GM23338 (cell line): ENCODE data around the gene RHOA. TPM values are rescaled to one million over a fixed set of nuclear protein-coding genes. Genes with fewer than 3 reads are reported as not detected.

ENCODE experiments used
- ATAC-seq: fragments of 200-7000 bp; cut with Tn5 transposase; 3 replicates; pipeline ENCODE4 v1.9.1; 2020
- DNase-seq: peaks from one replicate; pipeline ENCODE4 v3.0.0-alpha.2; 2015; ENCODE audit warnings: low spot score
- H2AFZ ChIP-seq: fragments of 200-600 bp; sonication (generic); 2 replicates; pipeline ENCODE4 v1.8.0; 2016; ENCODE audit warnings: antibody characterized with exemption, mild to moderate bottlenecking, moderate library complexity
- H3F3A ChIP-seq: fragments of 200-600 bp; sonication (generic); replicated peaks from 2 replicates; pipeline ENCODE4 v1.8.0; 2017; ENCODE audit warnings: antibody characterized with exemption, mixed run types, low read depth
- H3K27ac ChIP-seq: fragments of 200-600 bp; sonication (generic); 2 replicates; pipeline ENCODE4 v1.6.1; 2016; ENCODE audit warnings: low read depth
- H3K27me3 ChIP-seq: fragments of 200-600 bp; sonication (generic); 2 replicates; pipeline ENCODE4 v1.8.0; 2016; ENCODE audit warnings: mild to moderate bottlenecking, mixed run types, moderate library complexity; ENCODE audit not compliant: insufficient read depth
- H3K36me3 ChIP-seq: fragments of 200-600 bp; sonication (generic); 2 replicates; pipeline ENCODE4 v1.8.0; 2016; ENCODE audit warnings: mild to moderate bottlenecking; ENCODE audit not compliant: insufficient read depth
- H3K4me1 ChIP-seq: fragments of 200-600 bp; sonication (generic); 2 replicates; pipeline ENCODE4 v1.8.0; 2016; ENCODE audit warnings: mild to moderate bottlenecking, moderate library complexity; ENCODE audit not compliant: insufficient read depth
- H3K4me2 ChIP-seq: fragments of 200-600 bp; sonication (generic); 2 replicates; pipeline ENCODE4 v1.7.1; 2017; ENCODE audit warnings: mixed run types
- H3K4me3 ChIP-seq: fragments of 200-600 bp; sonication (generic); 2 replicates; pipeline ENCODE4 v1.6.1; 2016; ENCODE audit warnings: mixed run types
- H3K79me2 ChIP-seq: fragments of 200-600 bp; sonication (generic); replicated peaks from 2 replicates; pipeline ENCODE4 v1.8.0; 2017; ENCODE audit warnings: mild to moderate bottlenecking; ENCODE audit not compliant: insufficient read depth
- H3K9me2 ChIP-seq: fragments of 200-600 bp; sonication (generic); 2 replicates; pipeline ENCODE4 v1.8.0; 2017; ENCODE audit not compliant: insufficient read depth
- H4K20me1 ChIP-seq: fragments of 200-600 bp; sonication (generic); replicated peaks from 2 replicates; pipeline ENCODE4 v1.8.0; 2017; ENCODE audit warnings: mild to moderate bottlenecking; ENCODE audit not compliant: insufficient read depth
- H3K27ac Mint-ChIP-seq: 2 replicates; pipeline ENCODE4 v1.8.0; 2020; ENCODE audit warnings: inconsistent platforms, mild to moderate bottlenecking, moderate library complexity, mixed read lengths
- H3K27me3 Mint-ChIP-seq: 3 replicates; pipeline ENCODE4 v1.8.0; 2022; ENCODE audit warnings: low read depth, mild to moderate bottlenecking, moderate library complexity, mixed read lengths, inconsistent platforms; ENCODE audit not compliant: insufficient read depth, poor library complexity
- H3K36me3 Mint-ChIP-seq: 3 replicates; pipeline ENCODE4 v1.8.0; 2021; ENCODE audit warnings: low read depth, mild to moderate bottlenecking, inconsistent platforms, moderate library complexity, mixed read lengths
- H3K4me1 Mint-ChIP-seq: 3 replicates; pipeline ENCODE4 v1.8.0; 2020; ENCODE audit warnings: mild to moderate bottlenecking, inconsistent platforms, mixed read lengths
- H3K4me3 Mint-ChIP-seq: 3 replicates; pipeline ENCODE4 v1.8.0; 2021; ENCODE audit warnings: moderate library complexity, mild to moderate bottlenecking, inconsistent platforms, mixed read lengths
- H3K9me3 Mint-ChIP-seq: 3 replicates; pipeline ENCODE4 v1.8.0; 2020; ENCODE audit warnings: moderate library complexity, mild to moderate bottlenecking, inconsistent platforms, mixed read lengths
- CTCF ChIP-seq, 2 experiments: fragments of 200-600 bp in 1 of 2; sonication (generic) in 1 of 2; conservative IDR thresholded peaks; 2 replicates each; pipeline versions ENCODE4 v1.5.1 to v1.6.1; 2016 to 2017; ENCODE audit warnings: antibody characterized with exemption in 2 of 2, low read depth in 2 of 2, mild to moderate bottlenecking in 2 of 2, moderate library complexity in 1 of 2
- EZH2phosphoT487 ChIP-seq: fragments of 200-600 bp; sonication (generic); IDR thresholded peaks from one replicate; pipeline ENCODE4 v1.8.1; 2018; ENCODE audit warnings: antibody characterized with exemption; ENCODE audit not compliant: unreplicated experiment
- JUNB ChIP-seq: IDR thresholded peaks from one replicate; pipeline ENCODE4 v1.6.1; 2016; ENCODE audit warnings: antibody characterized with exemption; ENCODE audit not compliant: unreplicated experiment
- NANOG ChIP-seq: IDR thresholded peaks from 2 replicates; pipeline ENCODE4 v1.6.1; 2016; ENCODE audit warnings: antibody characterized with exemption, borderline replicate concordance
- ZNF462 ChIP-seq: fragments of 250-450 bp; sonication (Bioruptor Pico); IDR thresholded peaks from 2 replicates; pipeline ENCODE4 v1.5.0; 2020; ENCODE audit warnings: mild to moderate bottlenecking, moderate library complexity
- polyA plus RNA-seq: library from polyadenylated mRNA; unstranded; fragments of >200 nt; fragmentation: Nextera tagmentation; extraction: Ambion mirVana; gene quantifications from 2 replicates; pipeline ENCODE4 v1.2.1, GENCODE V29; 2016
- total RNA-seq: library from RNA; depleted of rRNA; stranded (reverse); fragments of >200 nt; shearing (Covaris generic); gene quantifications from 2 replicates; pipeline ENCODE4 v1.2.3, GENCODE V29; 2014
- TF ChIP-seq, protein P1 (sequence below): IDR thresholded peaks from 2 replicates; pipeline ENCODE4 v1.6.1; 2016; ENCODE audit warnings: antibody characterized with exemption

The RHOA gene
- total and polyA plus RNA-seq, 2 experiments from 2014 or later = 248 to 373 TPM

DNA sequence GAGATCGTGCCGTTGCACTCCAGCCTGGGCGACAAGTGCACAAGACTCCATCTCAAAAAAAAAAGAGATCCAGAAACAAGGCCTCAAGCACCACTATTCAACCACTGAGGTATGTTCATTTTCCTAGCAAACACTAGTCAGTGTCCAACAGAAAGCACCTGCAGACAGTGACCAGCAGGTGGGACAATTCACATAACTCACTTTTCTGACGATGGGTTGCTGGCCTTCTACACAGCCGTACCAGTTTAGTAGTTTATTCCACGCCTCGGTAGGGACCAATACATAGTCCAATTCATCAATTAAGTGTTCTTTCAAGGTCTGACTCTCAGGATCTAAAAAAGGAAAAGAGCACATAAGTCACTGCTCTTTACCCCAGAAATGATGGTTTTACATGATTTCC, 84.3 kb downstream of the RHOA start:
- H3K4me2 ChIP-seq = no peak overlapping the region
- no peak overlapping the region for H3K4me3 ChIP-seq
- H3K36me3 ChIP-seq = peaks cover 7% of the 10 kb centered on the region
- Mint-ChIP-seq H3K4me3 (no peak overlapping the region), H3K4me1 (no peaks in the 10 kb centered on the region), H3K36me3 (peaks cover 68% of the 10 kb centered on the region), H3K27me3 (peaks cover 2% of the 10 kb centered on the region), H3K27ac (no peak overlapping the region), H3K9me3 (no peaks in the 10 kb centered on the region)
- H4K20me1 ChIP-seq = no peaks in the 10 kb centered on the region; the same call in 1 of the 2 replicates
- no peaks in the 10 kb centered on the region for H3K79me2 ChIP-seq
- no peaks in the 10 kb centered on the region for H3K4me1 ChIP-seq
- no peaks in the 10 kb centered on the region for H3K27me3 ChIP-seq
- ATAC-seq = peak; percentile 26; the same call in 2 of the 3 replicates
- H3F3A ChIP-seq = no peaks in the 10 kb centered on the region
- H3K27ac ChIP-seq = no peak overlapping the region
- TF ChIP-seq, protein P1, sequence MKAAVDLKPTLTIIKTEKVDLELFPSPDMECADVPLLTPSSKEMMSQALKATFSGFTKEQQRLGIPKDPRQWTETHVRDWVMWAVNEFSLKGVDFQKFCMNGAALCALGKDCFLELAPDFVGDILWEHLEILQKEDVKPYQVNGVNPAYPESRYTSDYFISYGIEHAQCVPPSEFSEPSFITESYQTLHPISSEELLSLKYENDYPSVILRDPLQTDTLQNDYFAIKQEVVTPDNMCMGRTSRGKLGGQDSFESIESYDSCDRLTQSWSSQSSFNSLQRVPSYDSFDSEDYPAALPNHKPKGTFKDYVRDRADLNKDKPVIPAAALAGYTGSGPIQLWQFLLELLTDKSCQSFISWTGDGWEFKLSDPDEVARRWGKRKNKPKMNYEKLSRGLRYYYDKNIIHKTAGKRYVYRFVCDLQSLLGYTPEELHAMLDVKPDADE = no peak
- TF ChIP-seq CTCF (conservative IDR thresholded peaks at IDR 0.05; ENCODE audit: low read depth in 2 of 2) = peak; percentile 35 to 44
- TF ChIP-seq ZNF462 (CRISPR knock-in tag) = no peak
- no peak for TF ChIP-seq EZH2phosphoT487
- TF ChIP-seq NANOG = no peak
- TF ChIP-seq JUNB = no peak
- no peak overlapping the region for H2AFZ ChIP-seq
- peak; percentile 52 for DNase-seq
- H3K9me2 ChIP-seq = no peaks in the 10 kb centered on the region
